ES-I3 (cell line): ENCODE data around the gene CHML.

Source experiments
- H3K36me3 ChIP-seq: 2 replicates; pipeline ENCODE4 v1.6.1; 2013; ENCODE audit warnings: mild to moderate bottlenecking, low read length, control low read depth, moderate library complexity; ENCODE audit not compliant: insufficient read depth
- H3K4me1 ChIP-seq: 2 replicates; pipeline ENCODE4 v1.6.1; 2013; ENCODE audit warnings: mild to moderate bottlenecking, control low read depth, low read length; ENCODE audit not compliant: insufficient read depth
- H3K9ac ChIP-seq: 2 replicates; pipeline ENCODE4 v1.6.1; 2013; ENCODE audit warnings: low read depth, mild to moderate bottlenecking, low read length, moderate library complexity
- H3K9me3 ChIP-seq: 2 replicates; pipeline ENCODE4 v1.6.1; 2013; ENCODE audit warnings: mild to moderate bottlenecking, low read length, moderate library complexity; ENCODE audit not compliant: control insufficient read depth, insufficient read depth

The CHML gene

GRCh38 chr1:241600496-241600901, 39.7 kb downstream of the CHML start:
- Histone ChIP-seq H3K9ac (no peak overlapping the region), H3K9me3 (no peaks in the 10 kb centered on the region), H3K36me3 (no peaks in the 10 kb centered on the region), H3K4me1 (no peaks in the 10 kb centered on the region)

GRCh38 chr1:241598249-241598648, 41.9 kb downstream of the CHML start:
- Histone ChIP-seq H3K9me3 (no peaks in the 10 kb centered on the region), H3K4me1 (no peaks in the 10 kb centered on the region), H3K9ac (no peak overlapping the region), H3K36me3 (no peaks in the 10 kb centered on the region)

GRCh38 chr1:241596633-241597032, 43.5 kb downstream of the CHML start:
- Histone ChIP-seq H3K4me1 (no peaks in the 10 kb centered on the region), H3K9ac (no peak overlapping the region), H3K36me3 (no peaks in the 10 kb centered on the region), H3K9me3 (no peaks in the 10 kb centered on the region)

GRCh38 chr1:241593186-241593585, 47.0 kb downstream of the CHML start:
- Histone ChIP-seq H3K36me3 (no peaks in the 10 kb centered on the region), H3K4me1 (0 out of 2 replicates have a peak, but pooled peaks cover 6% of the 10 kb centered on the region), H3K9ac (no peak overlapping the region), H3K9me3 (no peaks in the 10 kb centered on the region)

GRCh38 chr1:241592273-241592958, 47.8 kb downstream of the CHML start:
- Histone ChIP-seq H3K9ac (no peak overlapping the region), H3K9me3 (no peaks in the 10 kb centered on the region), H3K4me1 (0 out of 2 replicates have a peak, but pooled peaks cover 6% of the 10 kb centered on the region), H3K36me3 (no peaks in the 10 kb centered on the region)

GRCh38 chr1:241591736-241592135, 48.4 kb downstream of the CHML start:
- Histone ChIP-seq H3K36me3 (no peaks in the 10 kb centered on the region), H3K9me3 (no peaks in the 10 kb centered on the region), H3K4me1 (0 out of 2 replicates have a peak, but pooled peaks cover 6% of the 10 kb centered on the region), H3K9ac (no peak overlapping the region)

GRCh38 chr1:241591317-241591716, 48.9 kb downstream of the CHML start:
- Histone ChIP-seq H3K4me1 (0 out of 2 replicates have a peak, but pooled peaks cover 6% of the 10 kb centered on the region), H3K9ac (no peak overlapping the region), H3K9me3 (no peaks in the 10 kb centered on the region), H3K36me3 (no peaks in the 10 kb centered on the region)

GRCh38 chr1:241590719-241591118, 49.5 kb downstream of the CHML start:
- H3K36me3 ChIP-seq, result no peaks in the 10 kb centered on the region

More at GRCh38 chr1:241590719-241591118, 49.5 kb downstream of the CHML start:
- H3K4me1 ChIP-seq, result 0 out of 2 replicates have a peak, but pooled peaks cover 6% of the 10 kb centered on the region
- H3K9ac ChIP-seq, result no peak overlapping the region
- no peaks in the 10 kb centered on the region for H3K9me3 ChIP-seq
